K562 (cell line): ENCODE measurements around the gene A4GALT. TPM values are rescaled to one million over a fixed set of nuclear protein-coding genes. Genes with fewer than 3 reads are reported as not detected.

ENCODE experiments used
- ATAC-seq: fragments of 200-7000 bp; cut with Tn5 transposase; 3 replicates; pipeline ENCODE4 v1.9.1; 2020; ENCODE audit warnings: moderate library complexity
- BruUV-seq: library from RNA; stranded (reverse); fragments of 400-500 nt; replicated peaks from 2 replicates; lab custom pipeline; 2021; lab: Mats Ljungman, UMichigan
- CTCF ChIA-PET: fragments of 300-600 bp; formaldehyde crosslinking; extraction: SDS; loops from one replicate; lab custom pipeline; 2021; ENCODE audit warnings: low intra/inter-chr PET ratio; lab: Yijun Ruan, JAX
- POLR2A ChIA-PET: fragments of 300-600, 350-650 bp; sonication (Branson Sonifier 250); formaldehyde crosslinking; extraction: SDS; loops from one replicate; lab custom pipeline; 2021; ENCODE audit warnings: antibody characterized with exemption, inconsistent platforms; lab: Yijun Ruan, JAX
- DNase-seq, 4 experiments: peaks; one replicate each; pipeline versions ENCODE4 v3.0.0 to v3.0.0-alpha.2; 2011 to 2018; ENCODE audit warnings: low spot score in 3 of 4, mixed read lengths in 3 of 4; ENCODE audit errors: extremely low read depth in 1 of 4
- FAIRE-seq: peaks from 2 replicates; lab custom pipeline; 2011; peaks lifted over from hg19 to GRCh38; lab: Jason Lieb, UNC
- H2AFZ ChIP-seq: 2 replicates; pipeline ENCODE4 v1.6.0; 2011; ENCODE audit warnings: low read depth, low read length, control low read depth, inconsistent platforms
- H3K27ac ChIP-seq: fragments of 200-600 bp; 3 replicates; pipeline ENCODE4 v1.8.0; 2011; ENCODE audit warnings: low read depth, mild to moderate bottlenecking, control low read depth, inconsistent platforms, low read length, moderate library complexity, mixed read lengths; ENCODE audit errors: extremely low read depth
- H3K27me3 ChIP-seq, 2 experiments: fragments of 300-600 bp in 1 of 2; 2 replicates in 1 of 2; 3 replicates in 1 of 2; pipeline versions ENCODE4 v1.6.0 to v1.8.0; 2011; ENCODE audit warnings: inconsistent platforms in 2 of 2, low read length in 2 of 2, mild to moderate bottlenecking in 1 of 2, mixed read lengths in 1 of 2, moderate library complexity in 1 of 2; ENCODE audit not compliant: control insufficient read depth in 2 of 2, insufficient read depth in 2 of 2
- H3K36me3 ChIP-seq: fragments of 300-600 bp; 3 replicates; pipeline ENCODE4 v1.8.0; 2011; ENCODE audit warnings: mild to moderate bottlenecking, low read length, inconsistent platforms; ENCODE audit not compliant: control insufficient read depth, insufficient read depth
- H3K4me1 ChIP-seq, 2 experiments: fragments of 200-600 bp in 1 of 2; replicated peaks in 1 of 2; 2 replicates in 1 of 2; 3 replicates in 1 of 2; pipeline versions ENCODE4 v1.5.1 to v1.8.0; 2011; ENCODE audit warnings: inconsistent platforms in 2 of 2, low read length in 2 of 2, mild to moderate bottlenecking in 1 of 2, mixed read lengths in 1 of 2, moderate library complexity in 1 of 2; ENCODE audit not compliant: control insufficient read depth in 2 of 2, insufficient read depth in 2 of 2
- H3K4me2 ChIP-seq: 2 replicates; pipeline ENCODE4 v1.6.1; 2011; ENCODE audit warnings: low read length, control low read depth, inconsistent platforms, mixed read lengths; ENCODE audit not compliant: insufficient read depth
- H3K4me3 ChIP-seq: fragments of 200-600 bp; sonication (generic), shearing (Covaris generic); 2 replicates; pipeline ENCODE4 v1.5.1; 2016; ENCODE audit warnings: control low read depth, inconsistent platforms
- H3K79me2 ChIP-seq: fragments of 200-600 bp; 3 replicates; pipeline ENCODE4 v1.8.0; 2011; ENCODE audit warnings: low read length, inconsistent platforms; ENCODE audit not compliant: control insufficient read depth, insufficient read depth
- H3K9ac ChIP-seq, 2 experiments: 2 replicates each; pipeline versions ENCODE4 v1.6.0 to v1.6.1; 2011; ENCODE audit warnings: low read depth in 2 of 2, low read length in 2 of 2, control low read depth in 1 of 2, inconsistent platforms in 1 of 2, mild to moderate bottlenecking in 1 of 2, mixed read lengths in 1 of 2; ENCODE audit not compliant: insufficient read depth in 1 of 2
- H3K9me1 ChIP-seq: one replicate; pipeline ENCODE4 v1.6.0; 2011; ENCODE audit warnings: inconsistent platforms, mild to moderate bottlenecking, low read length, moderate library complexity; ENCODE audit not compliant: control insufficient read depth, insufficient read depth
- H3K9me3 ChIP-seq: replicated peaks from 2 replicates; pipeline ENCODE4 v1.5.1; 2011; ENCODE audit warnings: low read depth, low read length, inconsistent platforms; ENCODE audit not compliant: control insufficient read depth, insufficient read depth
- H4K20me1 ChIP-seq: replicated peaks from 2 replicates; pipeline ENCODE4 v1.6.1; 2011; ENCODE audit warnings: low read length, inconsistent platforms, mixed read lengths; ENCODE audit not compliant: control insufficient read depth, insufficient read depth
- ATF7 ChIP-seq: fragments of 450-650 bp; IDR thresholded peaks from 2 replicates; pipeline ENCODE4 v1.7.1; 2014; ENCODE audit warnings: mild to moderate bottlenecking, moderate library complexity
- CBX5 ChIP-seq: IDR thresholded peaks from 2 replicates; pipeline ENCODE4 v1.6.1; 2014; ENCODE audit warnings: low read depth, borderline replicate concordance
- HMG20B ChIP-seq: fragments of 250-450 bp; sonication (Bioruptor Pico); IDR thresholded peaks from 2 replicates; pipeline ENCODE4 v1.5.0; 2021; ENCODE audit warnings: mild to moderate bottlenecking
- JUN ChIP-seq, 2 experiments: sonication (generic) in 1 of 2; formaldehyde crosslinking in 1 of 2; IDR thresholded peaks; 2 replicates each; pipeline versions ENCODE4 v1.6.1 to v1.8.0; 2012 to 2022; ENCODE audit warnings: borderline replicate concordance in 2 of 2, mild to moderate bottlenecking in 2 of 2, improper control_type of control experiment in 1 of 2, low read depth in 1 of 2, low read length in 1 of 2, missing genetic modification reagents in 1 of 2
- POLR2AphosphoS5 ChIP-seq: IDR thresholded peaks from 2 replicates; pipeline ENCODE4 v1.6.1; 2011; ENCODE audit warnings: mild to moderate bottlenecking, low read depth, low read length, moderate library complexity; ENCODE audit not compliant: control insufficient read depth, insufficient read depth
- POLR2G ChIP-seq: fragments of 200-400 bp; formaldehyde crosslinking; IDR thresholded peaks from 2 replicates; pipeline ENCODE4 v1.6.1; 2017; ENCODE audit warnings: low read depth, mild to moderate bottlenecking, antibody characterized with exemption, low read length, moderate library complexity
- PRDM10 ChIP-seq: fragments of 450-650 bp; IDR thresholded peaks from 2 replicates; pipeline ENCODE4 v1.6.1; 2018; ENCODE audit not compliant: partially characterized antibody
- RBFOX2 ChIP-seq: fragments of 200-400 bp; formaldehyde crosslinking; IDR thresholded peaks from 2 replicates; pipeline ENCODE4 v1.6.1; 2017; ENCODE audit warnings: low read depth, mild to moderate bottlenecking, low read length, moderate library complexity
- RBM25 ChIP-seq: fragments of 200-400 bp; formaldehyde crosslinking; IDR thresholded peaks from 2 replicates; pipeline ENCODE4 v1.6.1; 2018; ENCODE audit warnings: low read length, low read depth, moderate library complexity; ENCODE audit not compliant: severe bottlenecking
- WGBS: fragments of 100-300 bp; shearing (Covaris generic); methylation state at CpG from one replicate; pipeline ENCODE4 v1.1.6; 2016; ENCODE audit warnings: low coverage, mixed read lengths; ENCODE audit not compliant: insufficient coverage; ENCODE audit errors: missing lambda C conversion rate; 5-methylcytosine and 5-hydroxymethylcytosine counted together
- in situ Hi-C: fragments of 300-500 bp; cut with MboI; formaldehyde crosslinking; loops from 4 replicates; pipeline ENCODE4 v1.15.0; 2018; ENCODE audit warnings: inconsistent platforms, mixed read lengths
- intact Hi-C: fragments of 100-400 bp; cut with micrococcal nuclease; formaldehyde crosslinking; loops from 2 replicates; pipeline ENCODE4 v1.14.2; 2022
- polyA plus RNA-seq, 8 experiments: library from polyadenylated mRNA; depleted of rRNA in 4 of 8; stranded (reverse) in 5 of 8; unstranded in 3 of 8; fragments of >200 nt; fragmentation: Nextera tagmentation in 2 of 8; fragmentation: Illumina TruSeq in 1 of 8; extraction: Ambion mirVana in 2 of 8; extraction: Trizol in 1 of 8; gene quantifications; 2 replicates each; pipeline versions ENCODE4 v1.2.1 to v1.2.3, GENCODE V29; 2011 to 2014; ENCODE audit warnings: inconsistent platforms in 1 of 8, missing spikeins in 1 of 8
- total RNA-seq, 7 experiments: library from RNA; depleted of rRNA in 6 of 7; stranded (reverse); fragments of >200 nt in 6 of 7; fragmentation: Illumina TruSeq in 2 of 7; extraction: Trizol in 2 of 7; gene quantifications; 2 replicates each; pipeline versions ENCODE4 v1.2.1 to v1.2.3, GENCODE V29; 2011 to 2021; ENCODE audit warnings: low replicate concordance in 1 of 7

Gene A4GALT
- total and polyA plus RNA-seq, 9 of the 15 experiments (the other 6 are each of a cell fraction or from before 2014, with no cell fraction given), result 0.07 to 0.11 TPM; not detected in 7

DNA sequence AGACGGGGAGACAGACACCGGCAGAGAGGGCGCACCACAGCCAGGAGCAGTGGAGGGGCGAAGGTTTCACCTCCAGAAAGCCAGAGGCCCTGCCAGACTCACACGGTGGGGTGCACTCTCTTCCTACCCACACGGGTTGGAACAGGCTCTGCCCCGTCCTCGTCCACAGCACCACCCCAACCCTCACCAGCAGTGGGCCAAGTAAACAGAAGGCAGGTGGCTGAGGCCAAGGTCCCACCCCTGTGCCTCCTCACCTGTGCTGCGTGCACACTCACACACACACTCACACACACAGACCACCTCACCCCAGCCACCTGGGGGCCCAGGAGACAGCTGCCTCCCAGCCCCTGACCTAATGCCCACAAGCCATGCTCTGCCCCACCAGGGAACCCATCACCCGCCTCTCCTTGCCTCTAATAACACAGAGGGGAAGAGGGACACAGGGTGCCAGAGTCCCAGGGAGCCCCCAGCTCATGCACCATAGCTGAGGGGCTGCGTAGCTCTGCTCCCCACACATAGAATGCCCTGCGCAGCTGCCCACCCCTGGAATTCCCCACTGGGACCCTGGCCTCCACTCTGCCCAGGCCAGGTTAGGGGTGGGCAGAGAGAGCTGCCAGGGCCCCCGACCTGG is 74.6 kb downstream of the A4GALT start:
- Histone ChIP-seq H3K27me3 (no peaks in the 10 kb centered on the region; a peak in 1 of 5 replicates), H3K9ac (peak overlapping the region; percentile 44 to 81; a peak in 3 of 4 replicates), H3K27ac (peak overlapping the region; percentile 49; the same call in 1 of the 3 replicates), H4K20me1 (peaks cover 16% of the 10 kb centered on the region), H3K4me3 (no peak overlapping the region), H3K4me1 (peaks cover 56 to 69% of the 10 kb centered on the region in 2 experiments), H3K9me3 (no peaks in the 10 kb centered on the region), H2AFZ (no peak overlapping the region), H3K36me3 (peaks cover 3% of the 10 kb centered on the region; the same call in 1 of the 3 replicates), H3K79me2 (peaks cover 72% of the 10 kb centered on the region), H3K9me1 (peaks cover 2% of the 10 kb centered on the region), H3K4me2 (peak overlapping the region; percentile 62; the same call in 1 of the 2 replicates)
- no peak for DNase-seq
- BruUV-seq, result no TSS peak
- ATAC-seq, result no peak
- TF ChIP-seq CBX5 (no peak), JUN (IDR thresholded peaks at IDR 0.05; ENCODE audit: borderline replicate concordance, low read depth, low read length) (no peak), JUN (CRISPR knock-in tag; IDR thresholded peaks at IDR 0.05; ENCODE audit: borderline replicate concordance) (no peak), ATF7 (no peak), RBM25 (no peak), POLR2G (peak; percentile 52), PRDM10 (peak; percentile 32), RBFOX2 (peak; percentile 27; the same call in 1 of the 2 replicates), POLR2AphosphoS5 (no peak), HMG20B (CRISPR knock-in tag) (no peak)
- FAIRE-seq, result no peak
- intact Hi-C loops, result no loop called here
- ChIA-PET CTCF (no interaction called here), POLR2A (interaction anchor here (0.7 to 2.2 kb wide), 2 partner anchors 9 to 31 kb away, joined by 3 to 13 read pairs; partner anchors contain the start of gene POLDIP3)
- in situ Hi-C loops, result no loop called here
- 59% methylated on average over 10 of the region's 13 CpGs for WGBS
